ENCODE results near the gene KCNAB1.

DNA sequence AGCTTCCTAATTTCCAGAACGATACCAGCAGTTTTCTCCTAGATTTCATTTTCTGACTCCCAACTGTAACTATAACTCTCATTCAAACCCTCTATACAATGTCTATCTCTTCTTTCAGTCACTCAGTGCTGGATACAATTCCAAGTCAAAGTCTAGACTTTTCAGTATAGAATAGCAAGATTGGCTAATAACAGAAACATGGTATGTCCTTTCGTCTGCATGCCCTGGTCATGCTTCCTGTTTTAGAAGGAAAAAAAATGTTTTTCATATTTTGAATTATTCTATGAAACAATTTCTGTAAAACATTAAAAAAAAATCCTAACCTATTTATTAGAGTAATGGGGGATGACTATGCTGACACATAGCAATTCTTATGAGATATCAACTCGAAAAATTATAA, 180.0 kb downstream of the KCNAB1 start:
- no peak for TF ChIP-seq EZH2phosphoT487 (IDR thresholded peaks at IDR 0.05; ENCODE audit: borderline replicate concordance)
- TF ChIP-seq, protein P1, sequence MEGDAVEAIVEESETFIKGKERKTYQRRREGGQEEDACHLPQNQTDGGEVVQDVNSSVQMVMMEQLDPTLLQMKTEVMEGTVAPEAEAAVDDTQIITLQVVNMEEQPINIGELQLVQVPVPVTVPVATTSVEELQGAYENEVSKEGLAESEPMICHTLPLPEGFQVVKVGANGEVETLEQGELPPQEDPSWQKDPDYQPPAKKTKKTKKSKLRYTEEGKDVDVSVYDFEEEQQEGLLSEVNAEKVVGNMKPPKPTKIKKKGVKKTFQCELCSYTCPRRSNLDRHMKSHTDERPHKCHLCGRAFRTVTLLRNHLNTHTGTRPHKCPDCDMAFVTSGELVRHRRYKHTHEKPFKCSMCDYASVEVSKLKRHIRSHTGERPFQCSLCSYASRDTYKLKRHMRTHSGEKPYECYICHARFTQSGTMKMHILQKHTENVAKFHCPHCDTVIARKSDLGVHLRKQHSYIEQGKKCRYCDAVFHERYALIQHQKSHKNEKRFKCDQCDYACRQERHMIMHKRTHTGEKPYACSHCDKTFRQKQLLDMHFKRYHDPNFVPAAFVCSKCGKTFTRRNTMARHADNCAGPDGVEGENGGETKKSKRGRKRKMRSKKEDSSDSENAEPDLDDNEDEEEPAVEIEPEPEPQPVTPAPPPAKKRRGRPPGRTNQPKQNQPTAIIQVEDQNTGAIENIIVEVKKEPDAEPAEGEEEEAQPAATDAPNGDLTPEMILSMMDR (conservative IDR thresholded peaks at IDR 0.05; ENCODE audit: low read length), result no peak

All from Loucy (cell line).